ENCODE data around the gene HOXA6.

The HOXA6 gene

GRCh38 chr7:27184337-27185012 lies 36.9 kb upstream of the HOXA6 start:
- DNase-seq, result peak; percentile 35

- DNase-seq, result no peak
These were observed 36.2 kb upstream of the HOXA6 start for GRCh38 chr7:27183682-27184336.

GRCh38 chr7:27182861-27183681 lies 35.5 kb upstream of the HOXA6 start:
- no peak for DNase-seq

- DNase-seq, result no peak
These were observed 34.8 kb upstream of the HOXA6 start for GRCh38 chr7:27182285-27182841.

- DNase-seq, result no peak
These were observed 34.3 kb upstream of the HOXA6 start for GRCh38 chr7:27181795-27182275.

GRCh38 chr7:27180431-27181420 lies 33.2 kb upstream of the HOXA6 start:
- DNase-seq, result no peak

GRCh38 chr7:27179503-27180430 lies 32.2 kb upstream of the HOXA6 start:
- peak; percentile 58 for DNase-seq

- no peak for DNase-seq
These were observed 31.5 kb upstream of the HOXA6 start for GRCh38 chr7:27179030-27179429.

GRCh38 chr7:27178366-27178765 lies 30.8 kb upstream of the HOXA6 start:
- DNase-seq, result no peak

GRCh38 chr7:27177795-27178320 lies 30.3 kb upstream of the HOXA6 start:
- no peak for DNase-seq

GRCh38 chr7:27176962-27177794 lies 29.6 kb upstream of the HOXA6 start:
- DNase-seq, result no peak

- DNase-seq, result no peak
These were observed 28.9 kb upstream of the HOXA6 start for GRCh38 chr7:27176524-27176845.

GRCh38 chr7:27175626-27176523 lies 28.3 kb upstream of the HOXA6 start:
- DNase-seq, result no peak

- no peak for DNase-seq
These were observed 27.5 kb upstream of the HOXA6 start for GRCh38 chr7:27174874-27175625.

GRCh38 chr7:27173956-27174873 lies 26.6 kb upstream of the HOXA6 start, which contains the start of gene HOXA10:
Gene HOXA10 (minus strand): TSS chr7:27174320. CDS start chr7:27174306, 14 bp downstream.
- no peak for DNase-seq

- DNase-seq, result no peak
These were observed 26.0 kb upstream of the HOXA6 start for GRCh38 chr7:27173511-27173955.
